Non-pigmented ciliary epithelial cell (primary cell): Measurements from ENCODE around the gene MMP25.

Experiments used
- DNase-seq: peaks from one replicate; pipeline ENCODE4 v3.0.0-alpha.2; 2010; ENCODE audit warnings: low read depth

MMP25 gene

DNA sequence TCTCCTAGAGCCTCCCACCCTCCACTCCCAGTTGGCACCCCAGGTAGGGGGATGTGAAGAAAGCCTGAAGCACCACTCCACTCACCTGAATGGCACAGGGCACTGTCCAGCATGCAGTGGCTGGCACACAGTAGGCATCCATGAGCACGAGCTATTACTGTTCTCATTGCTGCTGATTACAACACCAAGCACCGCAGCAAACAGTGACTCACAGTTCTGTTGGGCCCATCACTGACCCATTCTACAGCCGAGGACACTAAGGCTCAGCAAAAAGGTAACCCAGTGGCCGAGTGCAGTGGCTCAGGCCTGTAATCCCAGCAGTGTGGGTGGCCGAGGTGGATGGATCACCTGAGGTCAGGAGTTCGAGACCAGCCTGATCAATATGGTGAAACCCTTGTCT is 50.0 kb downstream of the MMP25 start:
- no peak for DNase-seq

DNA sequence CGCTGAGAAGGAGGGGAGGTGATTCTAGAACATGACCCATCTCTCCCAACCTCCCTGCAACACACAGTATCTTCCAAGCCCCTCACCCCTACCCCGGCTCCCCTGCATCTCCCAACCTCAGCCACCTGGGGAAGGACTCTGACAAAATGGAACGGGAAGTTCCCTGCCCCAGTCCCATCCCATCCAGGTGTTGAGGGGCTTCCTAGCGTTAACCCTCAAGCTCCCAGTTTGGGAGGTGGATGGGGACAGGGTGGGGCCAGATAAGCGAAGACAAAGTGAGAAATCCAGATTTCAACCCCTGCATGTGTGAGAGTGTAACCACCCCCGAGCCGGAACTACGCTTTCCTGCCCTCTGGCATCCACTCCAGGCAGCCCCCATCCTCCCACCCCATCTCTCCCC is 50.9 kb downstream of the MMP25 start:
- no peak for DNase-seq

DNA sequence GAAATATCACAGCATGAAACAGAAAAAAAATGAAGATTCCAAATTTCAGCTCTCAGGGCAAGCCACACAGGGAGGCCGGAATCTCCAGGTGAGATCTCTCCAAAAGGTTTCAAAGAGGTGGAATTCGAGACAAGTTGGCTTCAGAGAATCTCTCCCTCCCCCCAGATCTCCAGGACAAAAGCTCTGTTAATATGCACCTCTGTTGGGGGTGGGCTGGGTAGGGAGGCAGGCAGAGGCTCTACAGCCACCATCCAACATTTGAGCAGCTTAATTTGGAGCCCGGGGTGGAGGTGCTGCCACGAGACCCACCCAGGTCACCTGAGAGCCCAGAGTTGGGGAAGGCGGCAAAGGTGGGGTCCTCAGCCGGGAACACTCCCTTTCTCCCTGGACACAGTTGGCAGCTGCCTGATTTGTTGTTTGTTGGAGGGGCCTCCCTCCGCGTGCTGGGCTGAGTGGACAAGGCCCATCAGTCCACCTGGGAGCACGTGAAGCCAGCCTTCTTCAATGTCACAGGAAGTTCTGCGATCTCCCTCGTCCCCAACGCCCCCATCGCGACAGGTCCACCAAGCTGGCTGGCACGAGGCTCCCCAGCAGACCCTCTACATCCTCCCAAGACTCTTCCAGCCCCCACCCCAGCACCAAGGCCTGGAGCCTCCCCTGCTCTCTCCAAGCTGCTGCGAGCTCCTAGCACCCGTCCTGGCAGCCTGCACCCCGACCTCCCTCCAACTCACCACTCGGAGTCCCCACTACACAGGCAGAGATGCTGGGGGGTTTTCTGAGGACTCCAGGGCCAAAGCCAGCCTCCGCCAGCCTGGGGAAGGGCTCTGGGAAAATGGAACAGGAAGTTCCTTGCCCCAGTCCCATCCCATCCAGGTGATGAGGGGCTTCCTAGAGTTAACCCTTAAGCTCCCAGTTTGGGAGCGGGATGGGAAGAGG is 52.4 kb downstream of the MMP25 start, which contains the start of gene ZSCAN10:
ZSCAN10 (minus strand) TSS at position 836 of the 936 bp plus-strand sequence. CDS start 6,357 bp downstream, outside the sequence.
- DNase-seq: no peak

DNA sequence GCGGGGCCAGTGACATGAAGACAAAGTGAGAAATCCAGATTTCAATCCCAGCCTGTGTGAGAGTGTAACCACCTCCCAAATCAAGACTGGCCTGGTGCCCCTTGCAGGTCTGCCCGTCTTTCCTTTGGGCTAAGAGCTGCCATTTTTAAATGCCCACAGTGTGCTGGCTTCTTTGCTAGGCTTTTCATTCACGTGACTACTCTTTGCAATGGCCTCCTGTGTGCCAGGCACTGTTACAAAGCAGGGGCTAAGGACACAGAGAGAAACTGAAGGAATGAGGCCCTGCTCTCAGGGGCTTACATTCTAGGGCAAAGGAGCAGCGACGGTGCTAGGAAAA is 53.0 kb downstream of the MMP25 start:
- DNase-seq: no peak

DNA sequence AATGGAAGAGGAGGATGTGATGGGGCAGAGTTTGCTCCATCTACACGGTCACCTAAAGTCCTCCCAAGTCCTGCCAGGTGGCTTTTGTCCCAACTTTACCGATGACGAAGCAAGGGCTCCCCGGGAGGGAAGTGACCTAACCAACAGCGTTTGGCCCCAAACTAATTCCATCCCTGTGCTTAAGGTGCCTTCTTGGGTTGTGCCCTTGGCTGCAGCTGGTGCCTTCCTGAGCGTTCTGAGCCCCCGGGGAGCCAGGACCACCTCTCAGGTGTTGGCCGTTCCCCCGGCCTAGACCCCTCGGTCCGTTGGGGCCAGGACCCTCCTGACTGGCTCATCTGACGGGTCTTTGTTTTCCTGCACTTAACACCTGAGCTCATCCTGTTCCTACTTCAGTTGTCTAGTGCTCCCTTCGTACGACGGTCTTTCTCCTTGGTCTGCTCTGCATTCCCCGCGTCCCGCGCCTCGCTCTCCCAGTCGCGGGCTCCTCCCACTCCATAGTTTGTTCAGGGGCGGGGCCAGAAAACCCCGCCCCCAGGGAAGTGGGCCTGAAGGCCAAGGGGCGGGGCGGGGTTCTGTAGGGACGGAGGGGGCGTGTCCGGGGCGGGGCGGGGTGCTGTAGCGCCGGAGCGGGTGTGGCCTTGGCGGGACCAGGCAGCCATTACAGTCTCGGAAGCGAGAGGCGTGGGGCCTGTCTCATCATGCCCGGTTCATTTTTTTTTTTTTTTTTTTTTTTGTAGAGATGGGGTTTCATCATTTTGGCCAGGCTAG is 53.6 kb downstream of the MMP25 start:
- DNase-seq: peak; percentile 27

DNA sequence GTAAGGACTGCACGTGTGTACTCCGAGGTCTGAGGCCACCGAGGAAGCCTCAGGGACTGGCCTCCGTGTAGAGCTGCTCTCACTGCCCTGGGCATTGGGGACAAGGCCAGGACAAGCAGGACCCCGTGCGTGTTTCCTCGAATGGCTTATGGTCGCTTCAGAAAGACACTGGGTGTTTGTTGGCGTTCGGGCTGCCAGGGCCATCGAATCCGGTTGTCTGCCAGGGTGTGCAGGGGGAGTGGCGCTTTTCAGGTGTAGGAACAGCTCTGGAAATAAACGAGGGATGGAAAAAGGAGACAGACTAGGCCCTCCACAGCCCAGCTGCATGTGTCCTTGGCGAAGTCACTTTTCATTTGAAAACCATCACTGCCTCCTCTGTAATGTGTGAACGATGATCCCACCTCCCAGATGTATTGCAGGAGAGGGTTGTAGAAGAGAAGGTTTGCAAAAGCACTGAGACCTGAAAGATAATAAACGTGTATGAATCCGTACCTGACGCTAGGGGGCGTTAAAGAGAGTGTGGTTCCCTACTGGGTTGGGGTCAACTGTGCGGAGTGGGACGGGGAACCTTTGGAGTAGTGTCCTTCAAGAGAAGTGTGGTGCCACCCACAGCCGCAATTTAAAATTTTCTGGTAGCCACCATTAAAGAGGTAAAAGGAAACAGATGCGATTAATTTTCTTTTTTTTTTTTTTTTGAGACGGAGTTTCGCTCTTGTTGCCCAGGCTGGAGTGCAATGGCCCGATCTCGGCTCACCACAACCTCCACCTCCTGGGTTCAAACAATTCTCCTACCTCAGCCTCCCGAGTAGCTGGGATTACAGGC is 54.9 kb downstream of the MMP25 start:
- DNase-seq: no peak

DNA sequence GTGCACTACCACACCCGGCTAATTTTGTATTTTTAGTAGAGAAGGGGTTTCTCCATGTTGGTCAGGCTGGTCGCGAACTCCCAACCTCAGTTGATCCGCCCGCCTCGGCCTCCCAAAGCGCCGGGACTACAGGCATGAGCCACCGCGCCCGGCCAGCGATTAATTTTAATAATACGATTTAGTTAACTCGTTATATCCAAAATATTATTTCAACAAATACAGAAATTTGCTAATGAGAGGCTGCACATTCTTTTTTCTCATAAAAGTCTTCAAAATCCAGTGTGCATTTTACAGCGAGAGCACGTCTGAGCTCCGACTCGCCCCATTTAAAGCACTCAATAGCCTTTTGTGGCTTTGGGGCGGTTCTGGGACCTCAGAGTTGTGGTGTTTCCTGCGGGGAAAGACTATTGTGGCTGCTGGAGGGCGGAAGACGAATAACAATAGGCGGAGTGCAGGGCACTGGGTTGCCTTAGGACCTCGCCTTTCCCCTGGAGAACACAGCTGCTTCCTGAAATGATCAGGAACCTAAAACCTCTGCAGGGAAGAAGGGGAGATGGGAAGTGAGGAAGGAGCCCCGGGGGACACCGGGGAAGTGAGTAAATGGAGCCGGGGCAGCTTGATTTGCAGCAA is 55.6 kb downstream of the MMP25 start:
- no peak for DNase-seq

DNA sequence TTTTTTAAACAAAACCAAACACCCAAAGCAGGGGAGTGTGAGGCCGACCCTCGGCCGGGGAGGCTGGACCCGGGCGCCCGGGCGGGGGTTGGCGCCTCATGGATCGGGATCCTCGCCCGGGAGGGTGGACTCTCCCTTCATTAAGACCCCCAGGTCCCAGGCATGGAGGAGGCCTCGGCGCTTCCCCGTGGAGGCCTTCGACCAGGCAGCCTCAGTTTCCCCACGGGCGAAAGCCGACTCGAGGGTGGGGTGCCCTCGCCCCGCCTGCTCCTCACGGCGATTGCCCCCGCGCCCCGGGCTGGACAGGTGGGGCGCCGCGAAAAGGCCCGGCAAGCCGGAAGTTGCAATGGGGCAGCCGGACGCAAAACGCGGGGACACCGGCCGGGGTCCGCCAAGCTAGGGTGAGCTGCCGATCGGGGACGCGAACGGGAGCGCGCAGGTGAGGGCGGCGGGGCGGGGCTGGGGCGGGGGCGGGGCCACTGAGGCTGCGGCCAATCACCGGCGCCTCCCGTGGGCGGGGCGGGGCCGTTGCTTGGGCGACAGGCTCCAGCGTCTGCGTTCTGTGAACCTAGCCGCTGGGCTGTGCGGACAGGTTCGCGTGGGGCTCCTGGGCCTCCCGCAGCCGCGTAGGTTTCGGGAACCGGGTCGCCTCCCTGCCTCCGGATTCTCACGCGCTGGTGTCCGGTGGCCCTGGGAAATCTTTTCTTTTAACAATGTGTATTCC is 60.0 kb downstream of the MMP25 start:
- no peak for DNase-seq
